ENCODE results near the gene A2M. TPM values are rescaled to one million over a fixed set of nuclear protein-coding genes. Genes with fewer than 3 reads are reported as not detected.
A peak's percentile ranks its signal among the peaks of the same experiment; 100 is the strongest.

The A2M gene
- total RNA-seq, 2 donors from 2014 or later: 0.14 TPM; not detected in 1

DNA sequence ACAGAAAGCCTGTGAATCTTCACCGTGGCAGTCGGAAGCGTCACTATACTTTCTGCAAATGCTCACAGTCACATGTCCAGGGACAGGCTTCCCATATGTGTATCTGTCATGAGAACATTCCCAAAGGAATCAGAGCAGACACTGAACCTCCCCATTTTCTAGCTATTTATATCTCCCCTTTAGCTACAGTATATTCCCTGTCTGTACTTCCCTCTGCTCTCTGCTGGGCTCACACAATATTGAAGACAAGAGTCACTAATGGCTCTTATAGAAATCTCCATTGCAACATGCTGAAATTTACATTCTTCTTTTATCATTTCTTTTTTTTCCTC lies 8.2 kb downstream of the A2M start:
- ATAC-seq (no peak), DNase-seq (ENCODE audit: low spot score in 2 of 2) (no peak)
- no peaks in the 10 kb centered on the region for H3K36me3 Mint-ChIP-seq
- H3K27ac Mint-ChIP-seq: no peak overlapping the region
- no peaks in the 10 kb centered on the region for H3K9me3 Mint-ChIP-seq

- DNase-seq (ENCODE audit: low spot score in 2 of 2): no peak
- Mint-ChIP-seq H3K27ac (no peak overlapping the region), H3K36me3 (no peaks in the 10 kb centered on the region), H3K9me3 (no peaks in the 10 kb centered on the region)
- ATAC-seq: no peak
Observed at GRCh38 chr12:9106610-9107541, 8.8 kb downstream of the A2M start.

GRCh38 chr12:9106067-9106466 lies 9.7 kb downstream of the A2M start:
- DNase-seq (ENCODE audit: low spot score in 2 of 2): no peak
- no peak overlapping the region for H3K27ac Mint-ChIP-seq
- no peaks in the 10 kb centered on the region for H3K36me3 Mint-ChIP-seq
- H3K9me3 Mint-ChIP-seq: no peaks in the 10 kb centered on the region
- no peak for ATAC-seq

DNA sequence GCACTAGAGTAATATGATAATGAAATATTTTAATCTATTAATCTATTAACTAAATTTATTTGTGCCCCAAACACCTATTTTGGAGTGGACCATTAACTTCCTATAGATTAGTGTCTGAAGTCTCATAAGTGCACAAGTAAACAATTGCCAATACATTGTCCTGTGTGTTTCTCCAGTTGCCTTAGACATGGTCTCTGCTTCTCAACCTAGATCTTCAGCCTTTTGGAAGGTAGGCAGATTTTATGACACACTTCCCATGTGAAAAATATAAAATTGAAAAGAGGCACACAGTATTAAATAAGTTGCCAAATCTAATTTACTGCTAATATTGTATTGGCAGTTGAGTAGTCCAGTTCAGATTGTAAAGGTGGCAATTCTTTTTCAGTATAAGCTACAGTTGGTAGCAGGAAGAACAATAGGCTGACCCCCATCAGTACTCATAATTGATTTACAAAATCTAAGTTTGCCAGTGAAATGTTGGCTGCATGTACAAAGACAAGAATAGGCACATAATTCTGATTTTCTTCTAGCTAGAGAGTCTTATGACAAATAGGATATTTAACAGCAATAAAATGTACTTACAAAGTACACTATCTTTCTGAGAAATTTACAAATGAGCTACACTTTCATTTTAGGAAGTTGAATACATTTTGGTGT lies 10.8 kb downstream of the A2M start:
- no peaks in the 10 kb centered on the region for H3K9me3 Mint-ChIP-seq
- no peak for DNase-seq (ENCODE audit: low spot score in 2 of 2)
- no peaks in the 10 kb centered on the region for H3K36me3 Mint-ChIP-seq
- no peak for ATAC-seq
- H3K27ac Mint-ChIP-seq: no peak overlapping the region

GRCh38 chr12:9104087-9104486 lies 11.6 kb downstream of the A2M start:
- H3K9me3 Mint-ChIP-seq: no peaks in the 10 kb centered on the region
- DNase-seq (ENCODE audit: low spot score in 2 of 2): no peak
- H3K27ac Mint-ChIP-seq: peak overlapping the region in 1 of 2 donors; percentile 5
- H3K36me3 Mint-ChIP-seq: no peaks in the 10 kb centered on the region
- ATAC-seq: no peak

GRCh38 chr12:9103050-9103849 lies 12.5 kb downstream of the A2M start:
- Mint-ChIP-seq H3K9me3 (no peaks in the 10 kb centered on the region), H3K36me3 (no peaks in the 10 kb centered on the region), H3K27ac (no peak overlapping the region)
- no peak for DNase-seq (ENCODE audit: low spot score in 2 of 2)
- ATAC-seq: peak; percentile 99

DNA sequence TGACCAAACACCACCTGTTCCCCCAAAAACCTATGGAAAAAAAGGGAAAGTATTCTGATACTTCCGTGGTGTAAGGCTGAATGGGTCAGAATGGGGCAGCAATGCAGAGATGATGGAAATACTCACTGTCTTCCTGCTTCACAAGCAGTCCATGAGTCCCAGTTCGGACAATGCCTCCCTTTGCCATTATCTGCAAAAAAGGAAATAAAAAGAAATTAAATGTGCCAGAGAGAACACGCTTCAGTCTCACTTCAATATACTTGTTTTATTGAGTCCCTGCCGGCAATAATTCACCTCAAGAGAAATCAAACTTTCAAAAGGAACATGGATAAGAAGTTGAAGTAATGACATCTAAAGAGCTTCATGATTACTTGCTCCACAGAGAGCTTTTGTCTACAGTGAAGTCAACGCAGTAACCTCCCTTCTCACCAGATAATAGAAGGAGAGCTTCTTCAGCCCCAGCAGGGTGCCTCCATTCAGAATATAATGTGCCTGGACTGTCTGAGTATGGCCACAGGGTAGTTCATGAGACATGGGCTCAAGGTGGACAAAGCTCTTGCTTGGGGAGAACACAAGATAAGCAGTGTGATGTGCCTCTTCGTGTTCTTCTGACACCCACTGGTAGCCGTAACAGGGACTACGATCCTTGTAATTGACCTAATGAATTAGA lies 14.6 kb downstream of the A2M start:
- Mint-ChIP-seq H3K36me3 (no peaks in the 10 kb centered on the region), H3K9me3 (no peaks in the 10 kb centered on the region), H3K27ac (no peak overlapping the region)
- ATAC-seq (no peak), DNase-seq (ENCODE audit: low spot score in 2 of 2) (no peak)

DNA sequence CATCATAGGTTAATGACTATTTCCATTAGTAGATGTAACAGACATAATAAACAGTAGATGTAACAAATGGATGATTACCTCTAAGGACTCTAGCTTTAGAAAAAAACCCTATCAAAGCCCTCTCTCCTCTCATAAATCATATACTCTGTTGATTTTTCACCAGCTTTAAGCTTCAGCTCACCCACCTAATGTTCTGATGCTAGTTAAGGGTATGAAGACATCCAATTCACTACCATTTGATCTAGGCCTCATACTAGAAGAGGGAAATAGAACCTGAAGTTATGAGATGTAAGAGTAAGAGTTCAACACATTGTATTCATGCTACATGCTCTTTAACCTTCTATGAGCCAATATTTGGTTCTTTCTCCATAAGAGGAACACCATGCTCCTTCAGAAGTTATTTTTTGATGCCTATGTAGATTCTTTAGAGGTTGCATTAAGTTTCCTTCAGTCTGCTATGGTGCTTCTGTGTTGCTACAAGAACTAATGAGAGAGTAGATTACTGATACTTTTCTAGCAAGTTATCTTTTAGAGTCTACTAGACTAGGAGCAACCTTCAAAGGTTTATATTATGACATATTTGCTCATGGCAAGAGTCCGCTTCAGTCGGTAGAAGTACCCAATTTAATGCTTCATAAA lies 16.0 kb downstream of the A2M start:
- no peak for ATAC-seq
- H3K9me3 Mint-ChIP-seq: no peaks in the 10 kb centered on the region
- no peak overlapping the region for H3K27ac Mint-ChIP-seq
- no peak for DNase-seq (ENCODE audit: low spot score in 2 of 2)
- no peaks in the 10 kb centered on the region for H3K36me3 Mint-ChIP-seq

DNA sequence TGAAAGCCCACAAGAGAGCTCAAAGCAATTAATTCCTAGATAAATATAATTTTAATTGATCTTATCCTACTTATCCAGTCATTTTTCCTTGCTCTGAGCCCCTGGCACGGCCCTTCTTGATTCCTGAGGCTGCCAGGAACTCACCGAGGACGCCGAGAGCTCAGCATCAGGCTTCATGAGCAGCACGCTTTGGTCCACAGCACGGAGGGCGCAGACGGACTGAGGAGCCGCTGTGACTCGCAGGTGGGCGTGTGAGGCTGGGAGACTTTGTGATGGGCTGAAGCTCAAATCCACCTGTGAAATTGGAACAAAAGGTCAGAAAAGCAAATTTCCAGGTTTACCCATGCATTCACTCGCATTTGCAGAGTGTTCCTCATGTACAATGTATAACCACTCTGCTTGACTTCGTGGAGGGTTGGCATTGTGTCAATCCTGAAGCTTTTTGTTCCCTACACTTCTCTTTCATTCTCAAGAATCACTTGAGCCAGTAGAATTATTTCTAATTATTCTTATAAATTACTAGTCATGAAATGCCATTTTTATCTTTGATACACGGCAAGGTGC lies 17.2 kb downstream of the A2M start:
- no peaks in the 10 kb centered on the region for H3K36me3 Mint-ChIP-seq
- DNase-seq (ENCODE audit: low spot score in 2 of 2) (no peak), ATAC-seq (no peak)
- no peaks in the 10 kb centered on the region for H3K9me3 Mint-ChIP-seq
- no peak overlapping the region for H3K27ac Mint-ChIP-seq

- no peak for ATAC-seq
- no peak for DNase-seq (ENCODE audit: low spot score in 2 of 2)
- Mint-ChIP-seq H3K27ac (no peak overlapping the region), H3K36me3 (no peaks in the 10 kb centered on the region), H3K9me3 (no peaks in the 10 kb centered on the region)
Observed at GRCh38 chr12:9098115-9098452, 17.6 kb downstream of the A2M start.

GRCh38 chr12:9096563-9097176 lies 19.0 kb downstream of the A2M start:
- ATAC-seq (no peak), DNase-seq (ENCODE audit: low spot score in 2 of 2) (no peak)

GRCh38 chr12:9095322-9095721 lies 20.4 kb downstream of the A2M start:
- no peaks in the 10 kb centered on the region for H3K9me3 Mint-ChIP-seq
- DNase-seq (ENCODE audit: low spot score in 2 of 2) (no peak), ATAC-seq (no peak)
- no peaks in the 10 kb centered on the region for H3K36me3 Mint-ChIP-seq
- H3K27ac Mint-ChIP-seq: no peak overlapping the region

More at GRCh38 chr12:9096563-9097176, 19.0 kb downstream of the A2M start:
- Mint-ChIP-seq H3K9me3 (no peaks in the 10 kb centered on the region), H3K27ac (no peak overlapping the region), H3K36me3 (no peaks in the 10 kb centered on the region)

DNA sequence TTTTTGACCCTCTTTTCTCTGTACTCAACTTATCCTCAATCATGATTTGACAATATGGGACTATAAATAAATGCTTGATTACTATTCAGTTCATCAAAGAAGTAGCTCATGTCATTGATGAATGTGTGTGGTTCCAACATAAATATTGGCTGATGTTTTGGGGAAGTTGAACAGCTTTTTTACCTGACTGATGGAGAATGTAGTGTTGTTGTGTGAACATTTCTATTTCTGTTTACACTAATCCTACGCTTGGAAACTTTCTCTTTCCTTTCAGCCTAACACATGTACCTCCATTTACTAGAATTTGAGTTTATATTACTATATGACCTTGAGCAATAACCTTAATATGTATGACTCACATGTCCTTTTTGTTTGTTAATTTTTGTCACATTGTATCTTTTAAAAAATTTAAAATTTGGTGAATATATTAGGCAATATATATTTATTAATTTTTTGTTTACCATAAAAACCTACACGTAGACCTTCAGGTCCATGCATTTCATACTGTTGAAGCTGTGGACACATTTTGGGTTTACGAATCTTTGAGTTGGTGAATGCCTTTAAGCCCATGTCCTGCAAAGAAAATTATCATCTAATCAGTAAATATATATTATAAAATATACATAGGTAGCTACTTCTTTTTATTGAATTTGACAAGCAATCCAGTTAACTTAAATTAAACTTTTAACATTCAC lies 21.1 kb downstream of the A2M start:
- H3K36me3 Mint-ChIP-seq: no peaks in the 10 kb centered on the region

DNA sequence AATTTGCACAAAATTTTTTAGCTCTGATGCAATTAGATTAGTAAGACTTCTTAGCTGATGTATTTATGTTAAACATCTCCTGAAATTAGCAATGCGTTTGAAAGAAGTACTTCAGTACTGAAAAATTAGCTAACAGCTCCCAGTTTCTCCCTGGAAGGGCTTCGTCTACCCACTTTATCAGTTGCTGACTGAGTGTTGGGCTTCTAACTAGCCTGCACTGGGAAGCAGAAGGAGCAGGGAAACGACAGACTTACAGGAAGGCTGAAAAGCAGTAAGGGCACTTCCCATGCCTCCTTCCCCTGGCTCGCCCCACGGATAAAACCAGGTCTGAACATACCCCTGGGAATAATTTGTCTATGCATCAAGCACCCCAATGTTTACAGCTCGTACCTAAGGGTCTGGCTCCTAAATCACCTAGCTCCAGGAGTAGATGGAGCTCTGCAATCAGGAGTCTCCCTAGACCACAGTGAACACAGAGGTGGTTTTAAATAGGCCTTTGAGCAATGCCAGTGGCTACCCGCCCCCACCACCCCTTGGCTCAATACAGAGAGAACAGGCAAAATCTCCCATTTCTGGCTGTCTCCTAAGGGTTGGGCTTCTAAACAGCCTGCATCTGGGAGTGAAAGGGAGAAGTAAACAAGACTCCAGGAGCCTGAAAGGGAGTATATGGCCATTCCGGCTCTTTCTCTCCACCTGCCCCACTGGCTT lies 23.7 kb downstream of the A2M start:
- H3K27ac Mint-ChIP-seq: no peak overlapping the region
- H3K9me3 Mint-ChIP-seq: no peaks in the 10 kb centered on the region
- ATAC-seq (no peak), DNase-seq (ENCODE audit: low spot score in 2 of 2) (no peak)
- H3K36me3 Mint-ChIP-seq: no peaks in the 10 kb centered on the region

More for the DNA sequence above, 21.1 kb downstream of the A2M start:
- Mint-ChIP-seq H3K9me3 (no peaks in the 10 kb centered on the region), H3K27ac (no peak overlapping the region)
- DNase-seq (ENCODE audit: low spot score in 2 of 2): no peak
- no peak for ATAC-seq

DNA sequence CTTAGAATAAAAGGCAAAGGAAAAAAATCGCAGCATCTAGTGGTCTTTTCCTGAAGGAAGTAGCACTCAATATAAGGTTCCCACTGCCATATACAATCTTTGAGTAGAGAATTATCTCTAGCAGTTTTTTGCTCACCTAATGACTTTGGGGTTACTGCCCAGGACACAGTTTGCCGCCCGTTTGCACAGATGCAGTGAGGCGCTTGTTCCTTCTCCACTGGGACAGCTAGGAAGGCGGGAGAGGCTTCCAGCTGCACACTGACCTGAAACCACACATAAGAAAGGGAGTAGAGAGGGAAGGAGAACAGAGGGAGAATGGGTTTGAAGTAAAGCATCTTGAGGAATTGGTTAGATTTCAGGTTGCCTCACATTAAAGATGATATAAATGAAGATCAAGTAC lies 25.5 kb downstream of the A2M start:
- no peak for ATAC-seq
- no peaks in the 10 kb centered on the region for H3K9me3 Mint-ChIP-seq

More for the DNA sequence above, 25.5 kb downstream of the A2M start:
- no peak for DNase-seq (ENCODE audit: low spot score in 2 of 2)
- Mint-ChIP-seq H3K36me3 (no peaks in the 10 kb centered on the region), H3K27ac (no peak overlapping the region)

All from activated naive CD4-positive, alpha-beta T cell treated with anti-CD3 and anti-CD28 coated beads, Interleukin-2, amount 50 U/mL, for 72 hours (primary cell).